Omental fat pad (tissue), 4 donors: ENCODE data around the gene PRR13. TPM values are rescaled to one million over a fixed set of nuclear protein-coding genes. Genes with fewer than 3 reads are reported as not detected.

Experiments used
- ATAC-seq: fragments of 150-250 bp; one replicate; pipeline ENCODE4 v1.9.1; 2016; ENCODE audit warnings: mild to moderate bottlenecking, moderate library complexity; ENCODE audit not compliant: low FRiP score
- DNase-seq: peaks from one replicate; pipeline ENCODE4 v3.0.0-alpha.2; 2019; ENCODE audit warnings: low spot score
- total RNA-seq, 4 donors: library from RNA; depleted of rRNA; stranded (reverse); fragments of >200 nt; gene quantifications; one replicate each; pipeline ENCODE4 v1.1.0, GENCODE V29; 2016
- TF ChIP-seq, protein P1 (sequence below), 3 donors: fragments of 450-650 bp; IDR thresholded peaks; one replicate each; pipeline ENCODE4 v1.5.1; 2016 to 2017; ENCODE audit warnings: antibody characterized with exemption in 3 of 3, mild to moderate bottlenecking in 3 of 3, moderate library complexity in 2 of 3

PRR13 gene
- total RNA-seq, 4 donors from 2014 or later, result 42.9 to 72.6 (median 60.4) TPM

GRCh38 chr12:53492188-53492587 lies 50.7 kb downstream of the PRR13 start:
- TF ChIP-seq, protein P1, sequence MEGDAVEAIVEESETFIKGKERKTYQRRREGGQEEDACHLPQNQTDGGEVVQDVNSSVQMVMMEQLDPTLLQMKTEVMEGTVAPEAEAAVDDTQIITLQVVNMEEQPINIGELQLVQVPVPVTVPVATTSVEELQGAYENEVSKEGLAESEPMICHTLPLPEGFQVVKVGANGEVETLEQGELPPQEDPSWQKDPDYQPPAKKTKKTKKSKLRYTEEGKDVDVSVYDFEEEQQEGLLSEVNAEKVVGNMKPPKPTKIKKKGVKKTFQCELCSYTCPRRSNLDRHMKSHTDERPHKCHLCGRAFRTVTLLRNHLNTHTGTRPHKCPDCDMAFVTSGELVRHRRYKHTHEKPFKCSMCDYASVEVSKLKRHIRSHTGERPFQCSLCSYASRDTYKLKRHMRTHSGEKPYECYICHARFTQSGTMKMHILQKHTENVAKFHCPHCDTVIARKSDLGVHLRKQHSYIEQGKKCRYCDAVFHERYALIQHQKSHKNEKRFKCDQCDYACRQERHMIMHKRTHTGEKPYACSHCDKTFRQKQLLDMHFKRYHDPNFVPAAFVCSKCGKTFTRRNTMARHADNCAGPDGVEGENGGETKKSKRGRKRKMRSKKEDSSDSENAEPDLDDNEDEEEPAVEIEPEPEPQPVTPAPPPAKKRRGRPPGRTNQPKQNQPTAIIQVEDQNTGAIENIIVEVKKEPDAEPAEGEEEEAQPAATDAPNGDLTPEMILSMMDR (IDR thresholded peaks at IDR 0.05), result no peak
- no peak for DNase-seq

DNA sequence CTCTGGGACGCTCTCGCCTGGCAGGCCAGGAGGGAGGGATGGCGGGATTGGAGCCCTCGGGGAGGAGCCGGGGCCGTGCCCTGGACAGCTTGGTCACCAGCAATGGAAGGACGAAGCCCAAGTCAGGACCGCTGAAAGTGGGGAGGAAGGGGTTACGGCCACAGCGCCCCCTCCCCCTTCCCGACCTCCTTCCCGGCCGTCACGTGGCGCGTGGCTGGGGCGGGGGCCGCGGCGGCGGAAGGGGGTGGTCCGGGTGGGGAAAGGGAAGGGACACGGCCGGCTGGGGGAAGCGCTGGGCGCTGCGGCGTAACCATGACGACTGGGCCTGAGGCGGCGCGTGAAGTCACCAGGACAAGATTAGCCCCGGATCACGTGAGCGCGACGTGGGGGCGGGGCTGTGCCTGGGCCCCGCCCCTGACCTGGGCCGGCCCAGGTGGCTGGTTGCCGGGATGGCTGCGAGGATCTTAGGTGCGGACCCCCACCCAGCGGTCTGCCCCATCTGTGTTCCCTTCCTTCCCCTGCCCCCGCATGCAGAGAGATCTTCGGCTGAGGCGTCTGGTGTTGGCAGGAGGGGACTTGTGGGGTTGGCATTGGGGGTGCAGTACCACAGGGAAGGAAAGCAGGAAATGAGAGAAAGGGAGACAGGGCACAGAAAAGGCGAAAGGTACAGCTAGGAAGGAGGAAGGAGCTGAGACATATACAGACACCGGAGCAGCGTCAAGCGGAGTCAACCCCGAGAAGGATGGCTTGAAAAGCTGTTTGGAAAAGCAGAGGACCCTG lies 51.5 kb downstream of the PRR13 start:
- DNase-seq, result peak; percentile 86
- TF ChIP-seq, protein P1 (IDR thresholded peaks at IDR 0.05), result no peak
- peak; percentile 77 for ATAC-seq

More at GRCh38 chr12:53492188-53492587, 50.7 kb downstream of the PRR13 start:
- no peak for ATAC-seq

- TF ChIP-seq, protein P1 (IDR thresholded peaks at IDR 0.05), result no peak
- no peak for ATAC-seq
- DNase-seq, result no peak
Measured at GRCh38 chr12:53493610-53494391, 52.3 kb downstream of the PRR13 start.

Other genes with a start within 250 kb of the PRR13 start
- gene ITGB7, start 234.5 kb upstream of the PRR13 start, total RNA-seq, result 1 to 10 TPM; 1.1 to 2.8 (median 1.9) TPM
- 10 to 100 TPM in 3 of 4 donors, 1 to 10 TPM in 1; 4.3 to 23.5 (median 13.2) TPM for gene RARG, start 209.5 kb upstream of the PRR13 start, total RNA-seq
- gene ESPL1, start 173.4 kb upstream of the PRR13 start, total RNA-seq, result 1 to 10 TPM in 1 of 4 donors, under 1 TPM in 3; 0.63 to 2.0 (median 0.90) TPM
- 100 to 1,000 TPM; 527 to 674 (median 592) TPM for gene PFDN5, start 146.2 kb upstream of the PRR13 start, total RNA-seq
- gene MYG1, start 142.0 kb upstream of the PRR13 start, total RNA-seq, result 10 to 100 TPM; 33.9 to 42.6 (median 35.7) TPM
- 10 to 100 TPM; 28.7 to 43.2 (median 38.6) TPM for gene AAAS, start 120.1 kb upstream of the PRR13 start, total RNA-seq
- gene SP7, start 105.4 kb upstream of the PRR13 start, total RNA-seq, result not detected
- 10 to 100 TPM; 53.1 to 73.8 (median 62.2) TPM for gene SP1, start 61.6 kb upstream of the PRR13 start, total RNA-seq
- gene AMHR2, start 17.9 kb upstream of the PRR13 start, total RNA-seq, result 1 to 10 TPM in 1 of 4 donors, not detected in 3; 1.3 TPM
- 100 to 1,000 TPM; 498 to 666 (median 531) TPM for gene PCBP2, start 10.4 kb downstream of the PRR13 start, total RNA-seq
- 10 to 100 TPM in 3 of 4 donors, 1 to 10 TPM in 1; 5.5 to 35.9 (median 17.1) TPM for gene MAP3K12, start 57.7 kb downstream of the PRR13 start, total RNA-seq
- 10 to 100 TPM; 19.6 to 26.0 (median 22.3) TPM for gene TARBP2, start 59.5 kb downstream of the PRR13 start, total RNA-seq
- gene NPFF, start 65.8 kb downstream of the PRR13 start, total RNA-seq, result not detected
- gene ATF7, start 184.6 kb downstream of the PRR13 start, total RNA-seq, result 10 to 100 TPM; 22.5 to 38.3 (median 29.9) TPM
- 100 to 1,000 TPM; 194 to 295 (median 245) TPM for gene ATP5MC2, start 234.3 kb downstream of the PRR13 start, total RNA-seq